Measurements from ENCODE around the gene NCEH1. TPM values are rescaled to one million over a fixed set of nuclear protein-coding genes. Genes with fewer than 3 reads are reported as not detected.

Gene NCEH1
- total RNA-seq, 1 experiment from 2014 or later = 43.5 TPM

DNA sequence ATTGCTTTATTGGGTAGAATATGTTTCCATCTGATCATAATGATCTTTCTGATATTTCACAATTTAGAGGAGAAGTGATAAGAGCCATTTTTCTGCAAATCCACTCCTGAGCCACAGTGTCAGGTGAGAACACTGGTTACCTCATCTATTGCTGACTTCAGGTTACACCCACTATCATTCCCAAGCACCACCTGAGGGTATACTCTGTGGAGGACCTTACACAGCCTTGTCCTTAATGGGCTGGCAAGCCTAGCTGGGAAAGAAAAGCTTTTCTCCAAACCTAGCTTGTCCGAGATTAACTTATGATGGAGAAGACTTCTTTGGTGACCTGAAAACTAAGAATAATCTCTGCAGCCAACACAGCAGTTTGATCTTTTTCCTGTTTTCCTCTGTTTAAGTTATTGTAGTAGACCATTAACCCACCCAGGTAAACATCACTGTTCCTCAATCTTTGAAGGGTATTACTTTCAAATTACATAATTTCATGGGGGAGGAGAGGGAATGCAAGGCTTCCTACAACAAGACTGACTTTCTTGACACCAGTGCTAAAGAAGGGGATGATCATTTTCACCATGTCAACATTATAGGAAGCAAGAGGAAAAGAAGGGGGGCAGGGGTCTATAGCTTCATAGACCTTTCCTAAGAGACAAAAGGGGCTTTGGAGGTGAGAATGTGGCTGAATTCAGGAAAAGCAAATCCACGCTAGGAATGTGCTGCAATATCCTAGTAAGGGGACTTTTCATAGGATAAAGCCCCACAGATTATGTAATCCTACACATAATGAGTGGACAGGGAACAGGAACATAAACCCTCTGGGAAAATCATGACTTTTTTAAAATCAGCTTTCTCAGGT is 1.7 kb downstream of the NCEH1 start:
- Histone ChIP-seq H3K4me1 (replicated peaks; ENCODE audit: insufficient read depth) (peaks cover 56% of the 10 kb centered on the region), H3K27ac (peak overlapping the region; percentile 98), H3K9me2 (ENCODE audit: insufficient read depth) (no peaks in the 10 kb centered on the region), H3K9me3 (ENCODE audit: insufficient read depth, low read depth) (no peaks in the 10 kb centered on the region), H2AFZ (no peak overlapping the region), H3K36me3 (ENCODE audit: low read depth) (0 out of 2 replicates have a peak, but pooled peaks cover 3% of the 10 kb centered on the region), H4K20me1 (ENCODE audit: insufficient read depth) (peaks cover 3% of the 10 kb centered on the region; the same call in 1 of the 2 replicates), H3K4me2 (peak overlapping the region; percentile 87), H3K79me2 (ENCODE audit: low read depth) (peaks cover 66% of the 10 kb centered on the region), H3F3A (ENCODE audit: insufficient read depth, low read depth) (peaks cover 34% of the 10 kb centered on the region), H3K4me3 (peak overlapping the region; percentile 83), H3K27me3 (ENCODE audit: insufficient read depth, low read depth) (no peaks in the 10 kb centered on the region)
- ChIA-PET POLR2A (ENCODE audit: unreplicated experiment) (interaction anchor here (0.6 to 0.9 kb wide), 2 partner anchors 41 to 742 kb away, joined by 4 to 11 read pairs; partner anchors contain the start of gene ECT2), CTCF (interaction anchor here (0.7 to 2.9 kb wide), 4 partner anchors 12 to 41 kb away, joined by 3 to 39 read pairs (median 8); partner anchors contain the start of gene ECT2)
- intact Hi-C loops (cut with micrococcal nuclease; ENCODE audit: unreplicated experiment) = loop anchor here (1.0 kb wide), 1 partner anchor 10 kb away; no protein-coding TSS in a partner anchor
- no peak for DNase-seq
- TF ChIP-seq EZH2 (IDR thresholded peaks at IDR 0.05; ENCODE audit: low read depth) = no peak
- TF ChIP-seq, protein P1, sequence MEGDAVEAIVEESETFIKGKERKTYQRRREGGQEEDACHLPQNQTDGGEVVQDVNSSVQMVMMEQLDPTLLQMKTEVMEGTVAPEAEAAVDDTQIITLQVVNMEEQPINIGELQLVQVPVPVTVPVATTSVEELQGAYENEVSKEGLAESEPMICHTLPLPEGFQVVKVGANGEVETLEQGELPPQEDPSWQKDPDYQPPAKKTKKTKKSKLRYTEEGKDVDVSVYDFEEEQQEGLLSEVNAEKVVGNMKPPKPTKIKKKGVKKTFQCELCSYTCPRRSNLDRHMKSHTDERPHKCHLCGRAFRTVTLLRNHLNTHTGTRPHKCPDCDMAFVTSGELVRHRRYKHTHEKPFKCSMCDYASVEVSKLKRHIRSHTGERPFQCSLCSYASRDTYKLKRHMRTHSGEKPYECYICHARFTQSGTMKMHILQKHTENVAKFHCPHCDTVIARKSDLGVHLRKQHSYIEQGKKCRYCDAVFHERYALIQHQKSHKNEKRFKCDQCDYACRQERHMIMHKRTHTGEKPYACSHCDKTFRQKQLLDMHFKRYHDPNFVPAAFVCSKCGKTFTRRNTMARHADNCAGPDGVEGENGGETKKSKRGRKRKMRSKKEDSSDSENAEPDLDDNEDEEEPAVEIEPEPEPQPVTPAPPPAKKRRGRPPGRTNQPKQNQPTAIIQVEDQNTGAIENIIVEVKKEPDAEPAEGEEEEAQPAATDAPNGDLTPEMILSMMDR (conservative IDR thresholded peaks at IDR 0.05) = no peak
- no TSS peak for BruUV-seq (replicated peaks)

DNA sequence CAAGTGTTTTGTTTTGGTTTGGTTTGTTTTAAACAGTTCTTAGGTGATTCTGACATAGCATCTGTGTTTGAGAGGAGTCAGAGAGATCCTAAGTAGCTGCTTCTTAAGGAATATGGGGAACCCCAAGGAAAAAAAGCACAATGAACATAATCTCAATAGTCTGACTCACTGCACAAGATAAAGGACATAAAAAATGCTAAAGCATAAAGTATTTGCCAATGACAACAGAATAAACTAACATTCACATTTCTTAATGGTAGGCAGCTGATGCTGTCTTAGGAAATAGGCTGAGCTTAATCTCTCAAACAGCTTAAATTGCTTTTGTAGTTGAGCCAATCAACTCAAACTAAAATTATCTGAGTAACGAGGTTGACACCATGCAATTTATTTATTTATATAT is 2.9 kb downstream of the NCEH1 start:
- H3K4me3 ChIP-seq = no peak overlapping the region
- ChIA-PET POLR2A (ENCODE audit: unreplicated experiment) (interaction anchor here (1.0 kb wide), 2 partner anchors 41 to 42 kb away, joined by 4 to 5 read pairs; partner anchors contain the start of gene ECT2), CTCF (interaction anchor here (1.0 kb wide), 1 partner anchor 42 kb away, joined by 12 read pairs; the partner anchor contains the start of gene ECT2)
- TF ChIP-seq EZH2 (IDR thresholded peaks at IDR 0.05; ENCODE audit: low read depth) = no peak
- TF ChIP-seq, protein P1 (conservative IDR thresholded peaks at IDR 0.05) = no peak
- intact Hi-C loops (cut with micrococcal nuclease; ENCODE audit: unreplicated experiment) = no loop called here
- no TSS peak for BruUV-seq (replicated peaks)
- H3K4me2 ChIP-seq = peak overlapping the region; percentile 87
- no peak overlapping the region for H3K27ac ChIP-seq
- no peak overlapping the region for H2AFZ ChIP-seq
- H3K9me2 ChIP-seq (ENCODE audit: insufficient read depth) = no peaks in the 10 kb centered on the region
- peaks cover 32% of the 10 kb centered on the region for H3F3A ChIP-seq (ENCODE audit: insufficient read depth, low read depth)
- H3K27me3 ChIP-seq (ENCODE audit: insufficient read depth, low read depth) = no peaks in the 10 kb centered on the region
- peak in 1 of 2 experiments; percentile 45 for DNase-seq
- H3K9me3 ChIP-seq (ENCODE audit: insufficient read depth, low read depth) = no peaks in the 10 kb centered on the region
- H3K79me2 ChIP-seq (ENCODE audit: low read depth) = peaks cover 78% of the 10 kb centered on the region
- H4K20me1 ChIP-seq (ENCODE audit: insufficient read depth) = peaks cover 11% of the 10 kb centered on the region
- peaks cover 46% of the 10 kb centered on the region for H3K4me1 ChIP-seq (replicated peaks; ENCODE audit: insufficient read depth)
- peaks cover 3% of the 10 kb centered on the region; the same call in 1 of the 2 replicates for H3K36me3 ChIP-seq (ENCODE audit: low read depth)

- DNase-seq = no peak
- H2AFZ ChIP-seq = no peak overlapping the region
- peaks cover 9% of the 10 kb centered on the region for H3K36me3 ChIP-seq (ENCODE audit: low read depth)
- POLR2A ChIA-PET (ENCODE audit: unreplicated experiment) = interaction anchor here (0.6 to 0.7 kb wide), 2 partner anchors 43 to 366 kb away, joined by 4 to 7 read pairs; partner anchors contain the start of gene ECT2
- no peaks in the 10 kb centered on the region for H3K9me3 ChIP-seq (ENCODE audit: insufficient read depth, low read depth)
- peaks cover 87% of the 10 kb centered on the region for H3K79me2 ChIP-seq (ENCODE audit: low read depth)
- peaks cover 22% of the 10 kb centered on the region for H3F3A ChIP-seq (ENCODE audit: insufficient read depth, low read depth)
- TF ChIP-seq, protein P1 (conservative IDR thresholded peaks at IDR 0.05) = no peak
- no peak for TF ChIP-seq EZH2 (IDR thresholded peaks at IDR 0.05; ENCODE audit: low read depth)
- H3K4me2 ChIP-seq = peak overlapping the region; percentile 14; the same call in 1 of the 2 replicates
- intact Hi-C loops (cut with micrococcal nuclease; ENCODE audit: unreplicated experiment) = no loop called here
- no peak overlapping the region for H3K4me3 ChIP-seq
- peaks cover 37% of the 10 kb centered on the region for H3K4me1 ChIP-seq (replicated peaks; ENCODE audit: insufficient read depth)
- peaks cover 11% of the 10 kb centered on the region for H4K20me1 ChIP-seq (ENCODE audit: insufficient read depth)
- no peaks in the 10 kb centered on the region for H3K9me2 ChIP-seq (ENCODE audit: insufficient read depth)
- BruUV-seq (replicated peaks) = no TSS peak
- CTCF ChIA-PET = interaction anchor here (0.8 kb wide), 1 partner anchor 34 kb away, joined by 3 read pairs; no protein-coding TSS in a partner anchor
- H3K27me3 ChIP-seq (ENCODE audit: insufficient read depth, low read depth) = no peaks in the 10 kb centered on the region
- H3K27ac ChIP-seq = no peak overlapping the region
These were observed 3.8 kb downstream of the NCEH1 start for GRCh38 chr3:172707030-172707429.
